SH-SY5Y (cell line): ENCODE measurements around the gene KCNN2.

Source experiments
- GATA2 ChIP-seq: IDR thresholded peaks from 2 replicates; pipeline ENCODE4 v1.6.1; 2011; ENCODE audit warnings: mild to moderate bottlenecking, low read depth, low read length
- GATA3 ChIP-seq: IDR thresholded peaks from 2 replicates; pipeline ENCODE4 v1.6.1; 2011; ENCODE audit warnings: low read depth, mild to moderate bottlenecking, low read length, moderate library complexity

DNA sequence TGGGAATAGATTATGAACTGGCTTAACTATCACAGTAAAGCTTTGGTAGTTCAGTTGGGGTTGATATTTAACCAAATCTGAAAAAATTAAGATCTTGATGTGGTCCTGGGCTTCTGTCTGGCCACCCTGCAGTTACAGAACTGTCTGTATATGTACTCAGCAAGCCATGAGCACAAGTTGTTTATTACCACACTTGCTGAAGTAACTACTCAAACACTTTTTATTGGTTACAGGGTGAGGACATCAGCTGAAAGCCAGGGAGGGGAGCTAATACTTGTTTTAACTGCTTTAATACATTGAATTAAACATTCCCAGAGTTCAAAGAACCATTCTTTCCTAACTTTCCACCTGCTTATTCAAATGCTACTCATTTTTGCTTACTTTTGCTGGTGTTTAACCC, 29.4 kb upstream of the KCNN2 start:
- TF ChIP-seq GATA2 (no peak), GATA3 (no peak)
